GM23338 (cell line): Measurements from ENCODE around the gene MSTO1.
"Not testable (repeated sequence)": the region's sequence is repeated elsewhere in the genome, so short reads cannot be mapped to it uniquely, and the experiment has no call there.

ENCODE experiments used
- CREB1 ChIP-seq: fragments of 250-450 bp; sonication (Bioruptor Pico); IDR thresholded peaks from 2 replicates; pipeline ENCODE4 v1.5.0; 2020; ENCODE audit warnings: low read depth, mild to moderate bottlenecking, moderate library complexity
- CTCF ChIP-seq, 2 experiments: fragments of 200-600 bp in 1 of 2; sonication (generic) in 1 of 2; conservative IDR thresholded peaks; 2 replicates each; pipeline versions ENCODE4 v1.5.1 to v1.6.1; 2016 to 2017; ENCODE audit warnings: antibody characterized with exemption in 2 of 2, low read depth in 2 of 2, mild to moderate bottlenecking in 2 of 2, moderate library complexity in 1 of 2
- ETS1 ChIP-seq: IDR thresholded peaks from 2 replicates; pipeline ENCODE4 v1.6.1; 2016; ENCODE audit warnings: antibody characterized with exemption
- EZH2 ChIP-seq: fragments of 200-600 bp; sonication (generic); IDR thresholded peaks from one replicate; pipeline ENCODE4 v1.8.0; 2017; ENCODE audit warnings: antibody characterized with exemption, mild to moderate bottlenecking, low read depth; ENCODE audit not compliant: unreplicated experiment
- EZH2phosphoT487 ChIP-seq: fragments of 200-600 bp; sonication (generic); IDR thresholded peaks from one replicate; pipeline ENCODE4 v1.8.1; 2018; ENCODE audit warnings: antibody characterized with exemption; ENCODE audit not compliant: unreplicated experiment
- JUNB ChIP-seq: IDR thresholded peaks from one replicate; pipeline ENCODE4 v1.6.1; 2016; ENCODE audit warnings: antibody characterized with exemption; ENCODE audit not compliant: unreplicated experiment
- NANOG ChIP-seq: IDR thresholded peaks from 2 replicates; pipeline ENCODE4 v1.6.1; 2016; ENCODE audit warnings: antibody characterized with exemption, borderline replicate concordance
- POLR2AphosphoS5 ChIP-seq: IDR thresholded peaks from 2 replicates; pipeline ENCODE4 v1.6.1; 2016; ENCODE audit warnings: antibody characterized with exemption, low read depth
- STAT1 ChIP-seq: IDR thresholded peaks from one replicate; pipeline ENCODE4 v1.6.1; 2016; ENCODE audit warnings: antibody characterized with exemption; ENCODE audit not compliant: unreplicated experiment
- ZNF114 ChIP-seq: fragments of 250-450 bp; sonication (Bioruptor Pico); IDR thresholded peaks from 2 replicates; pipeline ENCODE4 v1.5.0; 2020; ENCODE audit warnings: mild to moderate bottlenecking, moderate library complexity
- ZNF331 ChIP-seq: fragments of 250-450 bp; sonication (Bioruptor Pico); IDR thresholded peaks from 2 replicates; pipeline ENCODE4 v1.5.0; 2020; ENCODE audit warnings: low read depth, mild to moderate bottlenecking, moderate library complexity
- TF ChIP-seq, protein P1 (sequence below): IDR thresholded peaks from one replicate; pipeline ENCODE4 v1.6.1; 2018; ENCODE audit warnings: antibody characterized with exemption; ENCODE audit not compliant: unreplicated experiment
- TF ChIP-seq, protein P2 (sequence below): fragments of 250-450 bp; sonication (Bioruptor Pico); IDR thresholded peaks from 2 replicates; pipeline ENCODE4 v1.5.0; 2020; ENCODE audit warnings: mild to moderate bottlenecking, moderate library complexity

GRCh38 chr1:155563377-155564022, 46.5 kb upstream of the MSTO1 start:
- not testable (repeated sequence) for TF ChIP-seq POLR2AphosphoS5; CTCF (conservative IDR thresholded peaks at IDR 0.05; ENCODE audit: low read depth in 2 of 2); EZH2; JUNB; CREB1 (CRISPR knock-in tag); STAT1; EZH2phosphoT487; ZNF114 (CRISPR knock-in tag); NANOG; ETS1; ZNF331 (CRISPR knock-in tag)
- TF ChIP-seq, protein P1, sequence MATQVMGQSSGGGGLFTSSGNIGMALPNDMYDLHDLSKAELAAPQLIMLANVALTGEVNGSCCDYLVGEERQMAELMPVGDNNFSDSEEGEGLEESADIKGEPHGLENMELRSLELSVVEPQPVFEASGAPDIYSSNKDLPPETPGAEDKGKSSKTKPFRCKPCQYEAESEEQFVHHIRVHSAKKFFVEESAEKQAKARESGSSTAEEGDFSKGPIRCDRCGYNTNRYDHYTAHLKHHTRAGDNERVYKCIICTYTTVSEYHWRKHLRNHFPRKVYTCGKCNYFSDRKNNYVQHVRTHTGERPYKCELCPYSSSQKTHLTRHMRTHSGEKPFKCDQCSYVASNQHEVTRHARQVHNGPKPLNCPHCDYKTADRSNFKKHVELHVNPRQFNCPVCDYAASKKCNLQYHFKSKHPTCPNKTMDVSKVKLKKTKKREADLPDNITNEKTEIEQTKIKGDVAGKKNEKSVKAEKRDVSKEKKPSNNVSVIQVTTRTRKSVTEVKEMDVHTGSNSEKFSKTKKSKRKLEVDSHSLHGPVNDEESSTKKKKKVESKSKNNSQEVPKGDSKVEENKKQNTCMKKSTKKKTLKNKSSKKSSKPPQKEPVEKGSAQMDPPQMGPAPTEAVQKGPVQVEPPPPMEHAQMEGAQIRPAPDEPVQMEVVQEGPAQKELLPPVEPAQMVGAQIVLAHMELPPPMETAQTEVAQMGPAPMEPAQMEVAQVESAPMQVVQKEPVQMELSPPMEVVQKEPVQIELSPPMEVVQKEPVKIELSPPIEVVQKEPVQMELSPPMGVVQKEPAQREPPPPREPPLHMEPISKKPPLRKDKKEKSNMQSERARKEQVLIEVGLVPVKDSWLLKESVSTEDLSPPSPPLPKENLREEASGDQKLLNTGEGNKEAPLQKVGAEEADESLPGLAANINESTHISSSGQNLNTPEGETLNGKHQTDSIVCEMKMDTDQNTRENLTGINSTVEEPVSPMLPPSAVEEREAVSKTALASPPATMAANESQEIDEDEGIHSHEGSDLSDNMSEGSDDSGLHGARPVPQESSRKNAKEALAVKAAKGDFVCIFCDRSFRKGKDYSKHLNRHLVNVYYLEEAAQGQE, result not testable (repeated sequence)
- TF ChIP-seq, protein P2, sequence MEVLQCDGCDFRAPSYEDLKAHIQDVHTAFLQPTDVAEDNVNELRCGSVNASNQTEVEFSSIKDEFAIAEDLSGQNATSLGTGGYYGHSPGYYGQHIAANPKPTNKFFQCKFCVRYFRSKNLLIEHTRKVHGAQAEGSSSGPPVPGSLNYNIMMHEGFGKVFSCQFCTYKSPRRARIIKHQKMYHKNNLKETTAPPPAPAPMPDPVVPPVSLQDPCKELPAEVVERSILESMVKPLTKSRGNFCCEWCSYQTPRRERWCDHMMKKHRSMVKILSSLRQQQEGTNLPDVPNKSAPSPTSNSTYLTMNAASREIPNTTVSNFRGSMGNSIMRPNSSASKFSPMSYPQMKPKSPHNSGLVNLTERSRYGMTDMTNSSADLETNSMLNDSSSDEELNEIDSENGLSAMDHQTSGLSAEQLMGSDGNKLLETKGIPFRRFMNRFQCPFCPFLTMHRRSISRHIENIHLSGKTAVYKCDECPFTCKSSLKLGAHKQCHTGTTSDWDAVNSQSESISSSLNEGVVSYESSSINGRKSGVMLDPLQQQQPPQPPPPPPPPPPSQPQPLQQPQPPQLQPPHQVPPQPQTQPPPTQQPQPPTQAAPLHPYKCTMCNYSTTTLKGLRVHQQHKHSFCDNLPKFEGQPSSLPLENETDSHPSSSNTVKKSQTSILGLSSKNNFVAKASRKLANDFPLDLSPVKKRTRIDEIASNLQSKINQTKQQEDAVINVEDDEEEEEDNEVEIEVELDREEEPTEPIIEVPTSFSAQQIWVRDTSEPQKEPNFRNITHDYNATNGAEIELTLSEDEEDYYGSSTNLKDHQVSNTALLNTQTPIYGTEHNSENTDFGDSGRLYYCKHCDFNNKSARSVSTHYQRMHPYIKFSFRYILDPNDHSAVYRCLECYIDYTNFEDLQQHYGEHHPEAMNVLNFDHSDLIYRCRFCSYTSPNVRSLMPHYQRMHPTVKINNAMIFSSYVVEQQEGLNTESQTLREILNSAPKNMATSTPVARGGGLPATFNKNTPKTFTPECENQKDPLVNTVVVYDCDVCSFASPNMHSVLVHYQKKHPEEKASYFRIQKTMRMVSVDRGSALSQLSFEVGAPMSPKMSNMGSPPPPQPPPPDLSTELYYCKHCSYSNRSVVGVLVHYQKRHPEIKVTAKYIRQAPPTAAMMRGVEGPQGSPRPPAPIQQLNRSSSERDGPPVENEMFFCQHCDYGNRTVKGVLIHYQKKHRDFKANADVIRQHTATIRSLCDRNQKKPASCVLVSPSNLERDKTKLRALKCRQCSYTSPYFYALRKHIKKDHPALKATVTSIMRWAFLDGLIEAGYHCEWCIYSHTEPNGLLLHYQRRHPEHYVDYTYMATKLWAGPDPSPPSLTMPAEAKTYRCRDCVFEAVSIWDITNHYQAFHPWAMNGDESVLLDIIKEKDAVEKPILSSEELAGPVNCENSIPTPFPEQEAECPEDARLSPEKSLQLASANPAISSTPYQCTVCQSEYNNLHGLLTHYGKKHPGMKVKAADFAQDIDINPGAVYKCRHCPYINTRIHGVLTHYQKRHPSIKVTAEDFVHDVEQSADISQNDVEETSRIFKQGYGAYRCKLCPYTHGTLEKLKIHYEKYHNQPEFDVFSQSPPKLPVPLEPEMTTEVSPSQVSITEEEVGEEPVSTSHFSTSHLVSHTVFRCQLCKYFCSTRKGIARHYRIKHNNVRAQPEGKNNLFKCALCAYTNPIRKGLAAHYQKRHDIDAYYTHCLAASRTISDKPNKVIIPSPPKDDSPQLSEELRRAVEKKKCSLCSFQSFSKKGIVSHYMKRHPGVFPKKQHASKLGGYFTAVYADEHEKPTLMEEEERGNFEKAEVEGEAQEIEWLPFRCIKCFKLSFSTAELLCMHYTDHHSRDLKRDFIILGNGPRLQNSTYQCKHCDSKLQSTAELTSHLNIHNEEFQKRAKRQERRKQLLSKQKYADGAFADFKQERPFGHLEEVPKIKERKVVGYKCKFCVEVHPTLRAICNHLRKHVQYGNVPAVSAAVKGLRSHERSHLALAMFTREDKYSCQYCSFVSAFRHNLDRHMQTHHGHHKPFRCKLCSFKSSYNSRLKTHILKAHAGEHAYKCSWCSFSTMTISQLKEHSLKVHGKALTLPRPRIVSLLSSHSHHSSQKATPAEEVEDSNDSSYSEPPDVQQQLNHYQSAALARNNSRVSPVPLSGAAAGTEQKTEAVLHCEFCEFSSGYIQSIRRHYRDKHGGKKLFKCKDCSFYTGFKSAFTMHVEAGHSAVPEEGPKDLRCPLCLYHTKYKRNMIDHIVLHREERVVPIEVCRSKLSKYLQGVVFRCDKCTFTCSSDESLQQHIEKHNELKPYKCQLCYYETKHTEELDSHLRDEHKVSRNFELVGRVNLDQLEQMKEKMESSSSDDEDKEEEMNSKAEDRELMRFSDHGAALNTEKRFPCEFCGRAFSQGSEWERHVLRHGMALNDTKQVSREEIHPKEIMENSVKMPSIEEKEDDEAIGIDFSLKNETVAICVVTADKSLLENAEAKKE, result not testable (repeated sequence)
